H9 (cell line): ENCODE data around the gene P3R3URF. TPM values are rescaled to one million over a fixed set of nuclear protein-coding genes. Genes with fewer than 3 reads are reported as not detected.

Source experiments
- DNase-seq: peaks from one replicate; pipeline ENCODE4 v3.0.0-alpha.2; 2017
- H2AFZ ChIP-seq: one replicate; pipeline ENCODE4 v1.6.1; 2013; ENCODE audit warnings: mild to moderate bottlenecking, low read length, control low read depth, moderate library complexity
- H2AK5ac ChIP-seq: 2 replicates; pipeline ENCODE4 v1.6.1; 2013; ENCODE audit warnings: low read length, control low read depth, mixed read lengths; ENCODE audit not compliant: insufficient read length
- H2BK120ac ChIP-seq: one replicate; pipeline ENCODE4 v1.6.1; 2013; ENCODE audit warnings: low read depth, mild to moderate bottlenecking, low read length, control low read depth, inconsistent platforms; ENCODE audit not compliant: poor library complexity, severe bottlenecking
- H2BK12ac ChIP-seq: 2 replicates; pipeline ENCODE4 v1.6.1; 2013; ENCODE audit warnings: low read length, control low read depth, mixed read lengths, low read depth; ENCODE audit not compliant: insufficient read length
- H2BK15ac ChIP-seq: 2 replicates; pipeline ENCODE4 v1.6.1; 2013; ENCODE audit warnings: low read depth, low read length, control low read depth
- H2BK20ac ChIP-seq: one replicate; pipeline ENCODE4 v1.6.1; 2013; ENCODE audit warnings: low read depth, mild to moderate bottlenecking, low read length, control low read depth, inconsistent platforms; ENCODE audit not compliant: poor library complexity, severe bottlenecking
- H2BK5ac ChIP-seq: 2 replicates; pipeline ENCODE4 v1.6.1; 2013; ENCODE audit warnings: low read length, control low read depth, mixed read lengths; ENCODE audit not compliant: insufficient read length
- H3K14ac ChIP-seq: 2 replicates; pipeline ENCODE4 v1.6.1; 2013; ENCODE audit warnings: low read length, control low read depth; ENCODE audit not compliant: insufficient read depth
- H3K18ac ChIP-seq: 2 replicates; pipeline ENCODE4 v1.6.1; 2013; ENCODE audit warnings: low read depth, mild to moderate bottlenecking, mixed read lengths, low read length, control low read depth; ENCODE audit not compliant: insufficient read length
- H3K23ac ChIP-seq: 2 replicates; pipeline ENCODE4 v1.6.1; 2013; ENCODE audit warnings: low read length, control low read depth, mixed read lengths, low read depth; ENCODE audit not compliant: insufficient read length
- H3K23me2 ChIP-seq: 2 replicates; pipeline ENCODE4 v1.6.1; 2013; ENCODE audit warnings: low read depth, mild to moderate bottlenecking, mixed read lengths, low read length, control low read depth; ENCODE audit not compliant: insufficient read length, poor library complexity, severe bottlenecking
- H3K27ac ChIP-seq: 2 replicates; pipeline ENCODE4 v1.5.1; 2013; ENCODE audit warnings: low read length, control low read depth, mixed read lengths, low read depth; ENCODE audit not compliant: insufficient read length
- H3K27me3 ChIP-seq: 2 replicates; pipeline ENCODE4 v1.6.1; 2013; ENCODE audit warnings: low read length, control low read depth, inconsistent platforms; ENCODE audit not compliant: insufficient read depth
- H3K4ac ChIP-seq: 2 replicates; pipeline ENCODE4 v1.6.1; 2013; ENCODE audit warnings: low read depth, mild to moderate bottlenecking, control low read depth, inconsistent platforms, low read length, moderate library complexity
- H3K4me1 ChIP-seq: 2 replicates; pipeline ENCODE4 v1.6.1; 2013; ENCODE audit warnings: low read length, control low read depth, inconsistent platforms; ENCODE audit not compliant: insufficient read depth
- H3K4me2 ChIP-seq: 2 replicates; pipeline ENCODE4 v1.6.1; 2013; ENCODE audit warnings: low read length, control low read depth, mixed read lengths; ENCODE audit not compliant: insufficient read length, insufficient read depth
- H3K56ac ChIP-seq: 2 replicates; pipeline ENCODE4 v1.6.1; 2013; ENCODE audit warnings: low read depth, mild to moderate bottlenecking, mixed read lengths, low read length, control low read depth; ENCODE audit not compliant: insufficient read length
- H3K79me1 ChIP-seq: 2 replicates; pipeline ENCODE4 v1.6.1; 2013; ENCODE audit warnings: low read depth, mild to moderate bottlenecking, moderate library complexity, low read length, control low read depth, inconsistent platforms; ENCODE audit not compliant: insufficient read depth, poor library complexity, severe bottlenecking
- H3K79me2 ChIP-seq: 2 replicates; pipeline ENCODE4 v1.6.1; 2013; ENCODE audit warnings: low read length, control low read depth, inconsistent platforms; ENCODE audit not compliant: insufficient read depth
- H3K9ac ChIP-seq: 2 replicates; pipeline ENCODE4 v1.6.1; 2013; ENCODE audit warnings: low read length, control low read depth, mixed read lengths; ENCODE audit not compliant: insufficient read length; ENCODE audit errors: extremely low read depth
- H3K9me3 ChIP-seq: one replicate; pipeline ENCODE4 v1.6.1; 2013; ENCODE audit warnings: low read depth, low read length, inconsistent platforms; ENCODE audit not compliant: control insufficient read depth
- H3T11ph ChIP-seq: one replicate; pipeline ENCODE4 v1.6.1; 2013; ENCODE audit warnings: mild to moderate bottlenecking, low read length, control low read depth, inconsistent platforms
- H4K20me1 ChIP-seq: one replicate; pipeline ENCODE4 v1.6.1; 2013; ENCODE audit not compliant: control insufficient read depth, insufficient read length, insufficient read depth
- H4K5ac ChIP-seq: 2 replicates; pipeline ENCODE4 v1.6.1; 2013; ENCODE audit warnings: low read depth, mild to moderate bottlenecking, mixed read lengths, low read length, control low read depth; ENCODE audit not compliant: insufficient read length
- H4K8ac ChIP-seq: replicated peaks from 2 replicates; pipeline ENCODE4 v1.6.1; 2013; ENCODE audit warnings: low read length, control low read depth, mixed read lengths, low read depth; ENCODE audit not compliant: insufficient read length
- H4K91ac ChIP-seq: 2 replicates; pipeline ENCODE4 v1.6.1; 2013; ENCODE audit warnings: low read depth, mild to moderate bottlenecking, moderate library complexity, mixed read lengths, low read length, control low read depth; ENCODE audit not compliant: insufficient read length
- H3K27ac Mint-ChIP-seq, 3 experiments: 2 replicates in 2 of 3; 3 replicates in 1 of 3; pipeline ENCODE4 v1.8.0; 2020 to 2021; ENCODE audit warnings: mixed read lengths in 3 of 3, mild to moderate bottlenecking in 1 of 3, moderate library complexity in 1 of 3
- H3K27me3 Mint-ChIP-seq: 2 replicates; pipeline ENCODE4 v1.8.0; 2021; ENCODE audit warnings: low read depth, mild to moderate bottlenecking, moderate library complexity, mixed read lengths
- H3K36me3 Mint-ChIP-seq, 3 experiments: 2 replicates in 2 of 3; 3 replicates in 1 of 3; pipeline ENCODE4 v1.8.0; 2020 to 2021; ENCODE audit warnings: low read depth in 3 of 3, mixed read lengths in 3 of 3; ENCODE audit not compliant: insufficient read depth in 1 of 3
- H3K4me1 Mint-ChIP-seq, 2 experiments: 2 replicates each; pipeline ENCODE4 v1.8.0; 2020; ENCODE audit warnings: mixed read lengths in 2 of 2
- H3K4me3 Mint-ChIP-seq, 2 experiments: 2 replicates in 1 of 2; 3 replicates in 1 of 2; pipeline ENCODE4 v1.8.0; 2020 to 2021; ENCODE audit warnings: mild to moderate bottlenecking in 2 of 2, mixed read lengths in 2 of 2, moderate library complexity in 1 of 2
- H3K9me3 Mint-ChIP-seq, 2 experiments: 2 replicates in 1 of 2; 3 replicates in 1 of 2; pipeline ENCODE4 v1.8.0; 2020; ENCODE audit warnings: mild to moderate bottlenecking in 2 of 2, mixed read lengths in 2 of 2, moderate library complexity in 1 of 2
- CTCF ChIP-seq: fragments of 200-600 bp; sonication (generic); conservative IDR thresholded peaks from 3 replicates; pipeline ENCODE4 v1.8.0; 2021; ENCODE audit warnings: antibody characterized with exemption, mild to moderate bottlenecking
- WGBS: extraction: QIAGEN DNeasy Blood & Tissue Kit; methylation state at CpG from one replicate; pipeline ENCODE4 v1.1.7; 2013; ENCODE audit warnings: missing lambda C conversion rate, low lambda C conversion rate, mixed read lengths; ENCODE audit not compliant: insufficient read length; ENCODE audit errors: extremely low coverage; 5-methylcytosine and 5-hydroxymethylcytosine counted together
- total RNA-seq: library from RNA; stranded (reverse); gene quantifications from 2 replicates; pipeline ENCODE4 v1.2.1, GENCODE V29; 2021

Gene P3R3URF
- total RNA-seq, 1 experiment from 2014 or later = not detected

- H3K36me3 Mint-ChIP-seq = no peaks in the 10 kb centered on the region; a peak in 1 of 7 replicates
- WGBS = no CpG with 5 or more reads among the region's 3 CpGs
- Histone ChIP-seq H3K9ac (no peak overlapping the region), H2AFZ (no peak overlapping the region), H3K23ac (no peak overlapping the region), H2BK20ac (no peak overlapping the region), H4K20me1 (no peaks in the 10 kb centered on the region), H3K4me1 (no peaks in the 10 kb centered on the region), H3K27ac (no peak overlapping the region), H3K56ac (no peak overlapping the region), H4K8ac (no peak overlapping the region), H3K79me2 (peaks cover 2% of the 10 kb centered on the region; the same call in 1 of the 2 replicates), H3K18ac (no peak overlapping the region), H2BK5ac (no peak overlapping the region), H3K4me2 (no peak overlapping the region), H2BK120ac (no peak overlapping the region), H3T11ph (no peak overlapping the region), H2AK5ac (no peak overlapping the region), H4K5ac (no peak overlapping the region), H3K23me2 (peaks cover 10% of the 10 kb centered on the region), H3K14ac (no peak overlapping the region), H2BK15ac (no peak overlapping the region), H3K4ac (no peak overlapping the region), H3K79me1 (no peaks in the 10 kb centered on the region), H3K27me3 (no peaks in the 10 kb centered on the region), H2BK12ac (no peak overlapping the region), H4K91ac (no peak overlapping the region), H3K9me3 (no peaks in the 10 kb centered on the region)
- H3K4me3 Mint-ChIP-seq = no peak overlapping the region
- H3K27me3 Mint-ChIP-seq = peaks cover 11% of the 10 kb centered on the region
- no peak for TF ChIP-seq CTCF
- H3K27ac Mint-ChIP-seq = no peak overlapping the region
- H3K4me1 Mint-ChIP-seq = peaks cover 14 to 19% of the 10 kb centered on the region in 2 experiments
- H3K9me3 Mint-ChIP-seq = peaks cover 0 to 3% of the 10 kb centered on the region in 2 experiments; a peak in 1 of 5 replicates
- DNase-seq = no peak
Observed at GRCh38 chr1:46128344-46128743, 47.9 kb downstream of the P3R3URF start.

Other genes starting within 250 kb of the P3R3URF start
- gene PIK3R3, start 43.9 kb downstream of the P3R3URF start, total RNA-seq = 11.4 and 12.4 TPM in 2 replicates
- gene TSPAN1, start 1.4 kb downstream of the P3R3URF start, total RNA-seq = not detected in 2 replicates
- gene POMGNT1, start 21.9 kb upstream of the P3R3URF start, total RNA-seq = 60.0 and 62.6 TPM in 2 replicates
- 3.0 TPM in 2 replicates for gene LURAP1, start 26.8 kb upstream of the P3R3URF start, total RNA-seq
- gene RAD54L, start 71.3 kb upstream of the P3R3URF start, total RNA-seq = 43.4 and 46.8 TPM in 2 replicates
- gene LRRC41, start 127.1 kb upstream of the P3R3URF start, total RNA-seq = 59.4 and 62.6 TPM in 2 replicates
- gene UQCRH, start 127.2 kb upstream of the P3R3URF start, total RNA-seq = 502 and 508 TPM in 2 replicates
- gene NSUN4, start 164.3 kb upstream of the P3R3URF start, total RNA-seq = 17.5 and 20.4 TPM in 2 replicates
- 18.9 and 23.4 TPM in 2 replicates for gene FAAH, start 217.8 kb upstream of the P3R3URF start, total RNA-seq